H1 (cell line): ENCODE results near the gene LRCH3. TPM values are rescaled to one million over a fixed set of nuclear protein-coding genes. Genes with fewer than 3 reads are reported as not detected.

Source experiments
- CTCF ChIA-PET: fragments of 300-600 bp; sonication (Branson Sonifier 250); formaldehyde crosslinking; loops from one replicate; lab custom pipeline; 2021; ENCODE audit not compliant: partially characterized antibody; lab: Charles Lee
- POLR2A ChIA-PET: fragments of 300-600 bp; sonication (Branson Sonifier 250); formaldehyde crosslinking; loops from one replicate; lab custom pipeline; 2021; ENCODE audit warnings: inconsistent platforms; ENCODE audit not compliant: partially characterized antibody; lab: Charles Lee
- DNase-seq, 2 experiments: peaks; one replicate each; pipeline versions ENCODE4 v3.0.0 to v3.0.0-alpha.2; 2010 to 2022; ENCODE audit warnings: low spot score in 2 of 2, low read depth in 1 of 2, mixed read lengths in 1 of 2
- FAIRE-seq: peaks from 2 replicates; lab custom pipeline; 2011; peaks lifted over from hg19 to GRCh38; lab: Jason Lieb, UNC
- H2AFZ ChIP-seq: 2 replicates; pipeline ENCODE4 v1.8.1; 2012; ENCODE audit warnings: low read length, inconsistent platforms
- H2AK5ac ChIP-seq: 2 replicates; pipeline ENCODE4 v1.6.1; 2013; ENCODE audit warnings: low read depth, low read length
- H2BK120ac ChIP-seq: replicated peaks from 2 replicates; pipeline ENCODE3; 2013; ENCODE audit warnings: low read depth, low read length, inconsistent platforms
- H2BK12ac ChIP-seq: 2 replicates; pipeline ENCODE4 v1.6.1; 2013; ENCODE audit warnings: low read depth, low read length
- H2BK15ac ChIP-seq: 2 replicates; pipeline ENCODE4 v1.6.1; 2013; ENCODE audit warnings: low read length
- H2BK20ac ChIP-seq: 2 replicates; pipeline ENCODE4 v1.6.1; 2013; ENCODE audit warnings: low read length
- H2BK5ac ChIP-seq: 2 replicates; pipeline ENCODE4 v1.6.1; 2013; ENCODE audit warnings: low read depth, low read length
- H3K14ac ChIP-seq: 2 replicates; pipeline ENCODE4 v1.6.1; 2013; ENCODE audit warnings: inconsistent platforms; ENCODE audit not compliant: insufficient read length
- H3K18ac ChIP-seq: 2 replicates; pipeline ENCODE4 v1.6.1; 2013; ENCODE audit warnings: low read length; ENCODE audit errors: extremely low read depth
- H3K23ac ChIP-seq: 2 replicates; pipeline ENCODE4 v1.6.1; 2013; ENCODE audit warnings: inconsistent platforms; ENCODE audit not compliant: insufficient read length
- H3K23me2 ChIP-seq: 2 replicates; pipeline ENCODE4 v1.6.1; 2013; ENCODE audit warnings: low read depth, low read length
- H3K27ac ChIP-seq: 2 replicates; pipeline ENCODE4 v1.6.1; 2011; ENCODE audit warnings: low read depth, low read length, inconsistent platforms
- H3K27me3 ChIP-seq, 4 experiments: replicated peaks in 1 of 4; 1 replicate in 1 of 4; 2 replicates in 3 of 4; pipeline versions ENCODE4 v1.6.1 to v1.8.1; 2011 to 2013; ENCODE audit warnings: low read length in 3 of 4, mild to moderate bottlenecking in 3 of 4, inconsistent platforms in 2 of 4, mixed read lengths in 2 of 4, moderate library complexity in 1 of 4; ENCODE audit not compliant: control insufficient read depth in 3 of 4, insufficient read depth in 3 of 4; ENCODE audit errors: extremely low read depth in 1 of 4
- H3K36me3 ChIP-seq, 4 experiments: 2 replicates each; pipeline versions ENCODE4 v1.6.1 to v1.8.1; 2011 to 2013; ENCODE audit warnings: mild to moderate bottlenecking in 4 of 4, low read length in 3 of 4, moderate library complexity in 2 of 4, control low read depth in 1 of 4, inconsistent platforms in 1 of 4; ENCODE audit not compliant: insufficient read depth in 4 of 4, control insufficient read depth in 2 of 4
- H3K4ac ChIP-seq: replicated peaks from 2 replicates; pipeline ENCODE3; 2013; ENCODE audit warnings: low read length, low read depth, mixed read lengths, inconsistent platforms; ENCODE audit not compliant: insufficient read length
- H3K4me1 ChIP-seq, 4 experiments: replicated peaks in 1 of 4; 1 replicate in 1 of 4; 2 replicates in 3 of 4; pipeline versions ENCODE4 v1.6.1 to v1.8.1; 2011 to 2013; ENCODE audit warnings: low read length in 3 of 4, inconsistent platforms in 2 of 4, mixed read lengths in 1 of 4; ENCODE audit not compliant: insufficient read depth in 4 of 4, control insufficient read depth in 3 of 4
- H3K4me2 ChIP-seq, 2 experiments: 2 replicates each; pipeline versions ENCODE4 v1.6.1 to v1.8.1; 2011 to 2013; ENCODE audit warnings: low read depth in 2 of 2, low read length in 2 of 2, control low read depth in 1 of 2, inconsistent platforms in 1 of 2, mild to moderate bottlenecking in 1 of 2; ENCODE audit not compliant: insufficient read depth in 1 of 2
- H3K4me3 ChIP-seq, 4 experiments: fragments of 200-600, 300-600 bp in 1 of 4; sonication (generic), shearing (Covaris generic), sonication (Bioruptor Twin) in 1 of 4; 2 replicates each; pipeline versions ENCODE4 v1.5.1 to v1.8.1; 2011 to 2016; ENCODE audit warnings: low read length in 4 of 4, low read depth in 3 of 4, control low read depth in 2 of 4, inconsistent platforms in 2 of 4, mild to moderate bottlenecking in 2 of 4, mixed read lengths in 1 of 4, moderate library complexity in 1 of 4; ENCODE audit not compliant: insufficient read depth in 2 of 4; ENCODE audit errors: extremely low read depth in 1 of 4
- H3K56ac ChIP-seq: replicated peaks from 2 replicates; pipeline ENCODE3; 2013; ENCODE audit warnings: low read depth, mild to moderate bottlenecking, mixed read lengths, low read length, inconsistent platforms; ENCODE audit not compliant: insufficient read length
- H3K79me1 ChIP-seq: 2 replicates; pipeline ENCODE4 v1.6.1; 2013; ENCODE audit warnings: low read depth, low read length, control low read depth
- H3K79me2 ChIP-seq, 2 experiments: 2 replicates each; pipeline versions ENCODE4 v1.6.1 to v1.8.1; 2012 to 2013; ENCODE audit warnings: low read length in 2 of 2, mild to moderate bottlenecking in 2 of 2, inconsistent platforms in 1 of 2; ENCODE audit not compliant: insufficient read depth in 2 of 2, control insufficient read depth in 1 of 2
- H3K9ac ChIP-seq, 4 experiments: replicated peaks in 1 of 4; 1 replicate in 1 of 4; 2 replicates in 3 of 4; pipeline versions ENCODE4 v1.6.1 to v1.8.1; 2011 to 2013; ENCODE audit warnings: low read depth in 3 of 4, low read length in 3 of 4, control low read depth in 2 of 4, mild to moderate bottlenecking in 2 of 4, moderate library complexity in 2 of 4, inconsistent platforms in 1 of 4; ENCODE audit errors: extremely low read depth in 1 of 4
- H3K9me3 ChIP-seq, 2 experiments: 2 replicates each; pipeline versions ENCODE4 v1.6.1 to v1.8.1; 2012 to 2013; ENCODE audit warnings: mild to moderate bottlenecking in 2 of 2, moderate library complexity in 2 of 2, control low read depth in 1 of 2, inconsistent platforms in 1 of 2, low read depth in 1 of 2, low read length in 1 of 2, mixed read lengths in 1 of 2; ENCODE audit not compliant: insufficient read depth in 2 of 2
- H4K20me1 ChIP-seq, 2 experiments: replicated peaks in 1 of 2; 2 replicates each; pipeline versions ENCODE3 to v1.8.1; 2011 to 2013; ENCODE audit warnings: inconsistent platforms in 2 of 2, low read length in 2 of 2, mild to moderate bottlenecking in 1 of 2; ENCODE audit not compliant: insufficient read depth in 2 of 2, control insufficient read depth in 1 of 2
- H4K5ac ChIP-seq: 2 replicates; pipeline ENCODE4 v1.6.1; 2013; ENCODE audit warnings: low read length, low read depth, mixed read lengths, inconsistent platforms; ENCODE audit not compliant: insufficient read length
- H4K8ac ChIP-seq: 2 replicates; pipeline ENCODE4 v1.8.0; 2013; ENCODE audit warnings: mild to moderate bottlenecking, moderate library complexity, low read length, inconsistent platforms; ENCODE audit not compliant: insufficient read depth; ENCODE audit errors: extremely low read depth
- H4K91ac ChIP-seq: replicated peaks from 2 replicates; pipeline ENCODE3; 2013; ENCODE audit warnings: low read length, mixed read lengths, inconsistent platforms; ENCODE audit not compliant: insufficient read length
- EZH2 ChIP-seq: fragments of 200-600 bp; sonication (generic); IDR thresholded peaks from 2 replicates; pipeline ENCODE4 v1.7.1; 2012; ENCODE audit warnings: low read depth, mild to moderate bottlenecking, moderate library complexity, low read length, inconsistent platforms; ENCODE audit not compliant: severe bottlenecking
- PHF8 ChIP-seq: fragments of 200-600 bp; sonication (generic); conservative IDR thresholded peaks from 2 replicates; pipeline ENCODE4 v1.7.1; 2012; ENCODE audit warnings: low read depth, mild to moderate bottlenecking, inconsistent platforms, low read length, moderate library complexity
- RAD21 ChIP-seq, 2 experiments: IDR thresholded peaks in 1 of 2; conservative IDR thresholded peaks in 1 of 2; 2 replicates each; pipeline ENCODE4 v1.6.1; 2011; ENCODE audit warnings: low read depth in 2 of 2, low read length in 2 of 2, improper control_type of control experiment in 1 of 2, inconsistent platforms in 1 of 2, mild to moderate bottlenecking in 1 of 2, moderate library complexity in 1 of 2
- TEAD4 ChIP-seq: IDR thresholded peaks from 2 replicates; pipeline ENCODE4 v1.6.1; 2012; ENCODE audit warnings: low read depth, low read length, inconsistent platforms, mixed read lengths
- WGBS, 2 experiments: shearing (Covaris generic) in 1 of 2; methylation state at CpG; one replicate each; pipeline versions ENCODE4 v1.1.6 to v1.1.7; 2013 to 2015; ENCODE audit warnings: low lambda C conversion rate in 2 of 2, mixed read lengths in 2 of 2, inconsistent platforms in 1 of 2, low coverage in 1 of 2, missing lambda C conversion rate in 1 of 2; ENCODE audit not compliant: insufficient replicate concordance in 2 of 2, insufficient coverage in 1 of 2, insufficient read length in 1 of 2; ENCODE audit errors: extremely low coverage in 1 of 2, missing lambda C conversion rate in 1 of 2; 5-methylcytosine and 5-hydroxymethylcytosine counted together
- polyA plus RNA-seq, 7 experiments: library from polyadenylated mRNA; depleted of rRNA in 3 of 7; stranded (reverse) in 5 of 7; unstranded in 2 of 7; fragments of >200 nt in 5 of 7; fragments of 200-250 nt in 2 of 7; gene quantifications; 1 replicate in 5 of 7; 2 replicates in 1 of 7; 4 replicates in 1 of 7; pipeline versions ENCODE4 v1.2.1 to v1.2.3, GENCODE V29; 2011 to 2013; ENCODE audit warnings: missing spikeins in 2 of 7, mixed read lengths in 2 of 7
- total RNA-seq: library from RNA; stranded (reverse); fragmentation: NEBNext Ultra II Directional; extraction: Animal tissue kit (Norgen Biotek cat#: 25700); gene quantifications from 2 replicates; pipeline ENCODE4 v1.2.1, GENCODE V29; 2021
- TF ChIP-seq, protein P1 (sequence below): IDR thresholded peaks from 2 replicates; pipeline ENCODE4 v1.6.1; 2012; ENCODE audit warnings: inconsistent platforms

Gene LRCH3
- total and polyA plus RNA-seq, 2 of the 8 experiments (the other 6 are each of a cell fraction or from before 2014, with no cell fraction given) = 58.4 to 66.0 TPM

DNA sequence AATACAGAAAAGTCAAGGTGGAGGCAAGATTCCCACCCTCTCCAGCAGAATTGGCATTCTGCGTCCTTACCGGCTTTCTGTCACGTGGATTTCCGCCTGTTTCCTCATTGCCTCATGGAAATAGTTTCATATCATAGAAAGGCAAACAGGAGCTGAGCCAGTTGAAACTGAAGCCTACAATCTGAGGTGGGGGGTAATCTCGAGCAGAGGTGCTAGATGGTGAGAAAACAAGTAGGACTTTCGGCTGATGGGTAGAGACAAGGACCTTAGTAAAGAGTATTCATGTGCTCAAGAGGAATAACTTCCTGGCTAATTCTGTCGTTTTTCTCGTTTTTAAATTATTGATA lies 39.9 kb downstream of the LRCH3 start:
- no peak for FAIRE-seq
- TF ChIP-seq, protein P1, sequence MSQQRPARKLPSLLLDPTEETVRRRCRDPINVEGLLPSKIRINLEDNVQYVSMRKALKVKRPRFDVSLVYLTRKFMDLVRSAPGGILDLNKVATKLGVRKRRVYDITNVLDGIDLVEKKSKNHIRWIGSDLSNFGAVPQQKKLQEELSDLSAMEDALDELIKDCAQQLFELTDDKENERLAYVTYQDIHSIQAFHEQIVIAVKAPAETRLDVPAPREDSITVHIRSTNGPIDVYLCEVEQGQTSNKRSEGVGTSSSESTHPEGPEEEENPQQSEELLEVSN = no peak
- TF ChIP-seq TEAD4 (no peak), RAD21 (IDR thresholded peaks at IDR 0.05 in 1 of 2, conservative IDR thresholded peaks at IDR 0.05 in 1 of 2; ENCODE audit: low read depth in 2 of 2, low read length in 2 of 2) (no peak), EZH2 (no peak), PHF8 (no peak)

More for the DNA sequence above, 39.9 kb downstream of the LRCH3 start:
- Histone ChIP-seq H3K9me3 (no peaks in the 10 kb centered on the region), H3K27me3 (no peaks in the 10 kb centered on the region), H3K4ac (no peak overlapping the region), H4K5ac (no peak overlapping the region), H2BK20ac (no peak overlapping the region), H3K79me2 (no peaks in the 10 kb centered on the region), H3K56ac (no peak overlapping the region), H3K4me1 (no peaks in the 10 kb centered on the region), H3K27ac (no peak overlapping the region), H2AK5ac (no peak overlapping the region), H4K20me1 (no peaks in the 10 kb centered on the region), H2BK12ac (no peak overlapping the region), H2BK120ac (no peak overlapping the region), H2BK5ac (no peak overlapping the region), H3K4me2 (no peak overlapping the region), H3K4me3 (no peak overlapping the region), H3K36me3 (peaks cover 7 to 64% (median 33%) of the 10 kb centered on the region in 4 experiments), H3K9ac (no peak overlapping the region), H3K23ac (no peak overlapping the region), H2AFZ (no peak overlapping the region), H4K91ac (no peak overlapping the region), H3K79me1 (no peaks in the 10 kb centered on the region; the same call in 1 of the 2 replicates), H2BK15ac (no peak overlapping the region), H4K8ac (no peak overlapping the region), H3K14ac (no peak overlapping the region), H3K23me2 (no peaks in the 10 kb centered on the region), H3K18ac (no peak overlapping the region)
- ChIA-PET POLR2A (interaction anchor here (0.6 kb wide), 1 partner anchor 121 kb away, joined by 3 read pairs; no protein-coding TSS in a partner anchor), CTCF (interaction anchor here (0.6 kb wide), 1 partner anchor 53 kb away, joined by 3 read pairs; no protein-coding TSS in a partner anchor)
- DNase-seq = no peak
- 96% methylated on average over 8 of the region's 8 CpGs; no CpG with 5 or more reads in 1 of the 2 experiments for WGBS, 2 experiments
